A673 (cell line): Measurements from ENCODE around the gene TRAPPC6A. TPM values are rescaled to one million over a fixed set of nuclear protein-coding genes. Genes with fewer than 3 reads are reported as not detected.

Experiments used
- BruUV-seq: library from RNA; stranded (reverse); fragments of 400-500 nt; replicated peaks from 2 replicates; lab custom pipeline; 2021; lab: Mats Ljungman, UMichigan
- CTCF ChIA-PET: fragments of 300-600 bp; sonication (Branson Sonifier 250); formaldehyde crosslinking; loops from one replicate; lab custom pipeline; 2022; ENCODE audit warnings: antibody characterized with exemption; lab: Charles Lee
- POLR2A ChIA-PET: fragments of 300-600 bp; sonication (Branson Sonifier 250); formaldehyde crosslinking; loops from one replicate; lab custom pipeline; 2022; ENCODE audit warnings: antibody characterized with exemption; ENCODE audit not compliant: low non-redundant PET; lab: Charles Lee
- DNase-seq: peaks from one replicate; pipeline ENCODE4 v3.0.0-alpha.2; 2015; ENCODE audit warnings: low spot score
- H3K27ac ChIP-seq: fragments of 200-600 bp; sonication (generic); 2 replicates; pipeline ENCODE4 v1.5.1; 2016; ENCODE audit warnings: mixed run types, low read depth, mild to moderate bottlenecking, mixed read lengths, antibody characterized with exemption, low read length; ENCODE audit not compliant: poor library complexity, severe bottlenecking
- H3K27me3 ChIP-seq: fragments of 200-600 bp; sonication (generic); replicated peaks from 2 replicates; pipeline ENCODE4 v1.6.1; 2017; ENCODE audit warnings: mixed run types, low read depth, mild to moderate bottlenecking, mixed read lengths, antibody characterized with exemption, low read length; ENCODE audit not compliant: insufficient read depth, poor library complexity
- H3K36me3 ChIP-seq: fragments of 200-600 bp; sonication (generic); 2 replicates; pipeline ENCODE4 v1.6.1; 2016; ENCODE audit warnings: mixed run types, mild to moderate bottlenecking, mixed read lengths, antibody characterized with exemption, low read length; ENCODE audit not compliant: insufficient read depth, poor library complexity, severe bottlenecking
- H3K4me1 ChIP-seq: fragments of 200-600 bp; sonication (generic); 2 replicates; pipeline ENCODE4 v1.6.1; 2017; ENCODE audit warnings: mixed run types, mild to moderate bottlenecking, mixed read lengths, antibody characterized with exemption, low read length; ENCODE audit not compliant: insufficient read depth, poor library complexity, severe bottlenecking
- H3K4me3 ChIP-seq: fragments of 200-600 bp; sonication (generic); 2 replicates; pipeline ENCODE4 v1.5.1; 2016; ENCODE audit warnings: low read depth, mixed run types, mild to moderate bottlenecking, mixed read lengths, low read length; ENCODE audit not compliant: poor library complexity, severe bottlenecking
- H3K9me3 ChIP-seq: fragments of 200-600 bp; sonication (generic); 2 replicates; pipeline ENCODE4 v1.6.1; 2016; ENCODE audit warnings: mixed run types, low read depth, mild to moderate bottlenecking, mixed read lengths, antibody characterized with exemption, low read length; ENCODE audit not compliant: poor library complexity, severe bottlenecking
- EZH2 ChIP-seq: fragments of 200-600 bp; sonication (generic); IDR thresholded peaks from 2 replicates; pipeline ENCODE4 v1.6.1; 2017; ENCODE audit warnings: borderline replicate concordance, low read depth, mild to moderate bottlenecking, mixed read lengths, antibody characterized with exemption, low read length; ENCODE audit not compliant: poor library complexity, severe bottlenecking
- intact Hi-C: fragments of 100-400 bp; cut with micrococcal nuclease; formaldehyde crosslinking; loops from one replicate; pipeline ENCODE4 v1.10.0; 2022; ENCODE audit not compliant: unreplicated experiment
- total RNA-seq: library from RNA; stranded (reverse); gene quantifications from 2 replicates; pipeline ENCODE4 v1.2.3, GENCODE V29; 2021
- TF ChIP-seq, protein P1 (sequence below): fragments of 300-800, 200-600 bp; sonication (generic); conservative IDR thresholded peaks from 2 replicates; pipeline ENCODE4 v1.5.1; 2017; ENCODE audit warnings: low read depth, mild to moderate bottlenecking, antibody characterized with exemption, low read length, moderate library complexity, mixed read lengths

Gene TRAPPC6A
- total RNA-seq, 1 experiment from 2014 or later, result 5.8 TPM

DNA sequence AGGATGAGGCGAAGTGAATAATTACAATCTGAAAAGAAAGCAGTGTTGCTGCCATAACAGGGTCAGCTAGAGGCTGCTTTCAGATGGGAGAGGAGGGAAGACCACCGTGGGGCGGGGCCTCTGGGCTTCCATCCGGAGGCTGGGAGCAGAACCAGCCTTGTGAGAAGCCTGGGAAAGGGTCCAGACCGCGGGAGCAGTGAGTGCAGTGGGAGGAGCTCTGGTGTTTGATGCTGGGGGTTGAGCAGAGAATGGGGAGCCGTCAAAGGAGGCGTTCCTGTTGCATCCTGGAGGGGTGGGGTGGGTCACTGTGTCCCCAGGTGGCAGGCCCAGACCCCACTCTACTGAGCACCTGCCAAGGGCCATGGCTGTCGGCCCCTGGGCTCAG, 35.3 kb downstream of the TRAPPC6A start:
- no peak overlapping the region for H3K4me3 ChIP-seq
- no TSS peak for BruUV-seq
- no peak for DNase-seq
- H3K27ac ChIP-seq, result no peak overlapping the region
- POLR2A ChIA-PET, result no interaction called here
- TF ChIP-seq, protein P1, sequence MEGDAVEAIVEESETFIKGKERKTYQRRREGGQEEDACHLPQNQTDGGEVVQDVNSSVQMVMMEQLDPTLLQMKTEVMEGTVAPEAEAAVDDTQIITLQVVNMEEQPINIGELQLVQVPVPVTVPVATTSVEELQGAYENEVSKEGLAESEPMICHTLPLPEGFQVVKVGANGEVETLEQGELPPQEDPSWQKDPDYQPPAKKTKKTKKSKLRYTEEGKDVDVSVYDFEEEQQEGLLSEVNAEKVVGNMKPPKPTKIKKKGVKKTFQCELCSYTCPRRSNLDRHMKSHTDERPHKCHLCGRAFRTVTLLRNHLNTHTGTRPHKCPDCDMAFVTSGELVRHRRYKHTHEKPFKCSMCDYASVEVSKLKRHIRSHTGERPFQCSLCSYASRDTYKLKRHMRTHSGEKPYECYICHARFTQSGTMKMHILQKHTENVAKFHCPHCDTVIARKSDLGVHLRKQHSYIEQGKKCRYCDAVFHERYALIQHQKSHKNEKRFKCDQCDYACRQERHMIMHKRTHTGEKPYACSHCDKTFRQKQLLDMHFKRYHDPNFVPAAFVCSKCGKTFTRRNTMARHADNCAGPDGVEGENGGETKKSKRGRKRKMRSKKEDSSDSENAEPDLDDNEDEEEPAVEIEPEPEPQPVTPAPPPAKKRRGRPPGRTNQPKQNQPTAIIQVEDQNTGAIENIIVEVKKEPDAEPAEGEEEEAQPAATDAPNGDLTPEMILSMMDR, result no peak
- no peak for TF ChIP-seq EZH2
- no peaks in the 10 kb centered on the region for H3K4me1 ChIP-seq
- peaks cover 13% of the 10 kb centered on the region for H3K36me3 ChIP-seq
- no peaks in the 10 kb centered on the region for H3K27me3 ChIP-seq
- intact Hi-C loops, result no loop called here
- H3K9me3 ChIP-seq, result no peaks in the 10 kb centered on the region
- CTCF ChIA-PET, result no interaction called here

DNA sequence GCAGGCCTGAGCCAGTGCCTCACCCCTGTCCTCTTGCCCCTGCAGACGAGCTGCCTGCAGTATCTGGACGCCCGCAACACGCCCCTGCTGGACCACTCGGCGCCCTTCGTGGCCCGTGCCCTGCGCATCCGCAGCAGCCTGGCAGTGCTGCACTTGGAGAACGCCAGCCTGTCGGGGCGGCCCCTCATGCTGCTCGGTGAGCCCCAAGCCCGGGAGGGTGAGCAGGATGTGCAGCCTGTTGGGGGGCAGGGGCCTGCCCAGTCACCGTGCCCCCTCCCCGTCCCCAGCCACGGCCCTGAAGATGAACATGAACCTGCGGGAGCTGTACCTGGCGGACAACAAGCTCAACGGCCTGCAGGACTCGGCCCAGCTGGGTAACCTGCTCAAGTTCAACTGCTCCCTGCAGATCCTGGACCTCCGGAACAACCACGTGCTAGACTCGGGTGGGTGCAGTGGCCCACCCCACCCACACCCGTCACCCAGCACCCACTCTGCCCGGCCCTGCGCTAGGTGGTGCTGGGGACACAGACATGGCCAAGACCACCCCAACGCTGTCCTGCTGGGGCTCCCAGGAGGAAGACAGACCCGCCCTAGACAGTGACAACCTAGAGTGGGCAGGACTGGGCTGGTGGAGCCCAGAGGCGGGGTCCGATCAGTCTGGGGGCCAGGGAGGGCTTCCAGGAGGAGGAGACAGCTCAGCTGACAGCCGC, 35.9 kb downstream of the TRAPPC6A start:
- H3K27ac ChIP-seq, result no peak overlapping the region
- H3K4me1 ChIP-seq, result no peaks in the 10 kb centered on the region
- no peaks in the 10 kb centered on the region for H3K27me3 ChIP-seq
- ChIA-PET CTCF (no interaction called here), POLR2A (no interaction called here)
- intact Hi-C loops, result no loop called here
- peaks cover 13% of the 10 kb centered on the region for H3K36me3 ChIP-seq
- TF ChIP-seq, protein P1, result no peak
- TF ChIP-seq EZH2, result no peak
- DNase-seq, result no peak
- no TSS peak for BruUV-seq
- no peaks in the 10 kb centered on the region for H3K9me3 ChIP-seq
- H3K4me3 ChIP-seq, result no peak overlapping the region

DNA sequence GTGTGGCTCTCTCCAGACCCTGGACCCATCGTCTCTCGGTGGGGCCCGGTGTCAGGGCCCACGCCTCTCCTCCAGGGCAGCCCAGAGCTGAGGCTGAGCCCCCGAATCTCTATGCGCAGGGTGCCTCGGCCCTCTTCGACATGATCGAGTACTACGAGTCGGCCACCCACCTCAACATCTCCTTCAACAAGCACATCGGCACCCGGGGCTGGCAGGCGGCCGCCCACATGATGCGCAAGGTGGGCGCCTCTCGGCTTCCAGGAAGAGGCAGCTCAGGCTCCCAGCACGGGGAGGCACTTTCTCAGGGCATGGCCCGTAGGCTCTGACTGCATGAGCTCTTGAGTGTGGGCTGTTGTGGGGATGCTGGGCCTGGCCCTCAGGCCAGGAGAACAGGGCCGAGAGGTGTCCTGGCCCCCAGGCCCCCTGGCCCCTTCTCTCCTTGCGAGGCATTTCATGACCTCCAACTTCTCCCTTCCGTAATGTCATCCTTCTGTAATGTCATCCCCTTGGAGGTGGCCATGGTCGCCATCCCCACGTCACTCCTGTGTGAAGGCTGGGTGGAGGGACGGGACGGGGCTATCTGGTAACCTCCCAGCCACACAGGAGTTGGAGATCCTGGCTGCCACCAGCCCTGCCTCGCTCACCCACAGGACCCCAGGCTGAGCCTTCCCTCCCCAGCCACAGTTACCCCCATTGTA, 36.7 kb downstream of the TRAPPC6A start:
- intact Hi-C loops, result no loop called here
- H3K4me3 ChIP-seq, result no peak overlapping the region
- no TSS peak for BruUV-seq
- no peaks in the 10 kb centered on the region for H3K27me3 ChIP-seq
- ChIA-PET CTCF (no interaction called here), POLR2A (no interaction called here)
- no peaks in the 10 kb centered on the region for H3K9me3 ChIP-seq
- H3K27ac ChIP-seq, result no peak overlapping the region
- TF ChIP-seq EZH2, result no peak
- TF ChIP-seq, protein P1, result no peak
- DNase-seq, result no peak
- H3K36me3 ChIP-seq, result peaks cover 13% of the 10 kb centered on the region
- H3K4me1 ChIP-seq, result no peaks in the 10 kb centered on the region
